Ovary (tissue), 9 donors: Measurements from ENCODE around the gene DUSP7. TPM values are rescaled to one million over a fixed set of nuclear protein-coding genes. Genes with fewer than 3 reads are reported as not detected.

Experiments
- DNase-seq, 5 donors: peaks; one replicate each; pipeline ENCODE4 v3.0.0-alpha.2; 2019 to 2020
- H3K27ac ChIP-seq, 2 donors: fragments of 200-600 bp; one replicate each; pipeline versions ENCODE4 v1.5.1 to v1.8.0; 2019 to 2022
- H3K27me3 ChIP-seq: fragments of 200-600 bp; one replicate; pipeline ENCODE4 v1.8.0; 2022
- H3K36me3 ChIP-seq: fragments of 200-600 bp; sonication (generic); one replicate; pipeline ENCODE4 v1.5.1; 2019
- H3K4me1 ChIP-seq: one replicate; pipeline ENCODE4 v1.8.1; 2013; ENCODE audit warnings: mild to moderate bottlenecking, moderate library complexity; ENCODE audit not compliant: insufficient read depth
- H3K4me3 ChIP-seq: fragments of 200-600 bp; sonication (generic); one replicate; pipeline ENCODE4 v1.5.1; 2017
- H3K9me3 ChIP-seq, 2 donors: fragments of 200-600 bp in 1 of 2; sonication (generic) in 1 of 2; one replicate each; pipeline versions ENCODE4 v1.5.1 to v1.8.1; 2013 to 2019; ENCODE audit warnings: mild to moderate bottlenecking in 1 of 2, moderate library complexity in 1 of 2
- CTCF ChIP-seq, 3 donors: fragments of 450-650 bp in 2 of 3; fragments of 200-600 bp in 1 of 3; IDR thresholded peaks; one replicate each; pipeline versions ENCODE4 v1.5.1 to v1.8.0; 2016 to 2022; ENCODE audit warnings: antibody characterized with exemption in 3 of 3, mild to moderate bottlenecking in 1 of 3
- EP300 ChIP-seq: sonication (generic); formaldehyde crosslinking; IDR thresholded peaks from one replicate; pipeline ENCODE4 v1.6.1; 2017; ENCODE audit warnings: antibody characterized with exemption
- POLR2A ChIP-seq: fragments of 450-650 bp; IDR thresholded peaks from one replicate; pipeline ENCODE4 v1.6.1; 2017; ENCODE audit warnings: antibody characterized with exemption, mild to moderate bottlenecking, moderate library complexity
- WGBS, 3 donors: extraction: QIAGEN DNeasy Blood & Tissue Kit in 1 of 3; methylation state at CpG; one replicate each; pipeline versions ENCODE4 v1.1.5 to v1.1.7; 2013 to 2017; 5-methylcytosine and 5-hydroxymethylcytosine counted together
- intact Hi-C, 4 donors: fragments of 100-400 bp; cut with DNase I; formaldehyde crosslinking; loops; one replicate each; pipeline versions ENCODE4 v1.11.0 to v1.15.1; 2022 to 2023
- polyA plus RNA-seq, 2 donors: library from polyadenylated mRNA; stranded (reverse); fragments of 200-250 nt in 1 of 2; fragments of 350-450 nt in 1 of 2; fragmentation: Illumina TruSeq in 1 of 2; extraction: RNeasy Lipid Tissue Mini Kit (QIAGEN cat#74804) in 1 of 2; gene quantifications; one replicate each; pipeline ENCODE4 v1.2.3, GENCODE V29; 2013 to 2014
- total RNA-seq, 7 donors: library from RNA; depleted of rRNA in 2 of 7; stranded (reverse); fragments of >200 nt in 2 of 7; fragmentation: NEBNext Ultra II Directional in 3 of 7; extraction: Animal tissue kit (Norgen Biotek cat#: 25700) in 3 of 7; gene quantifications; one replicate each; pipeline versions ENCODE4 v1.1.0 to v1.2.4, GENCODE V29; 2016 to 2023
- donor health status: DM: no; HTN: no; CAD: no; lungs with moderate emphysema.
- donor health status: DM: no; HTN: no; CAD: no.
- donor health status: Bipolar disorder and iron deficiency.
- donor health status: DM: yes; HTN: yes; CAD: no.
- donor health status: DM: no; HTN: no; CAD: no.
- donor health status: DM: yes; HTN: yes; CAD: no.

Gene DUSP7
- total and polyA plus RNA-seq, 9 donors = 5.1 to 18.0 (median 14.0) TPM

- H3K4me1 ChIP-seq = peaks cover 12% of the 10 kb centered on the region
- intact Hi-C loops = loop anchor here (5.0 kb wide), 6 partner anchors 42 to 332 kb away; partner anchors contain the start of gene DUSP7 (in 1 of the 4)
- WGBS, 3 donors = 68 to 89% (median 72%) methylated on average over 4 of the region's 4 CpGs
- H3K36me3 ChIP-seq = no peaks in the 10 kb centered on the region
- TF ChIP-seq CTCF (IDR thresholded peaks at IDR 0.05) = no peak
- TF ChIP-seq EP300 = no peak
- TF ChIP-seq POLR2A = no peak
- H3K4me3 ChIP-seq = no peak overlapping the region
- no peak for DNase-seq
- no peak overlapping the region for H3K27ac ChIP-seq
- H3K27me3 ChIP-seq = no peaks in the 10 kb centered on the region
- no peaks in the 10 kb centered on the region for H3K9me3 ChIP-seq
Observed at GRCh38 chr3:52004906-52005395, 51.4 kb downstream of the DUSP7 start.

- H3K4me3 ChIP-seq = no peak overlapping the region
- peak in 1 of 5 donors; percentile 63 for DNase-seq
- H3K27ac ChIP-seq = no peak overlapping the region
- no peak for TF ChIP-seq POLR2A
- TF ChIP-seq CTCF (IDR thresholded peaks at IDR 0.05) = peak in 1 of 3 donors; percentile 30
- no peak for TF ChIP-seq EP300
- peaks cover 12% of the 10 kb centered on the region for H3K4me1 ChIP-seq
- H3K9me3 ChIP-seq = no peaks in the 10 kb centered on the region
- intact Hi-C loops = loop anchor here (5.0 kb wide), 5 partner anchors 53 to 333 kb away; partner anchors contain the start of gene DUSP7 (in 1 of the 4)
- no peaks in the 10 kb centered on the region for H3K27me3 ChIP-seq
- H3K36me3 ChIP-seq = no peaks in the 10 kb centered on the region
- 62 to 71% (median 66%) methylated on average over 16 of the region's 16 CpGs for WGBS, 3 donors
Observed at GRCh38 chr3:52004163-52004787, 52.1 kb downstream of the DUSP7 start.

GRCh38 chr3:52002748-52003147 lies 53.6 kb downstream of the DUSP7 start:
- no peak for TF ChIP-seq CTCF (IDR thresholded peaks at IDR 0.05)
- TF ChIP-seq EP300 = no peak
- TF ChIP-seq POLR2A = no peak
- Histone ChIP-seq H3K4me1 (peaks cover 12% of the 10 kb centered on the region), H3K27ac (no peak overlapping the region), H3K36me3 (no peaks in the 10 kb centered on the region), H3K4me3 (no peak overlapping the region), H3K9me3 (no peaks in the 10 kb centered on the region), H3K27me3 (no peaks in the 10 kb centered on the region)
- intact Hi-C loops = loop anchor here (5.0 kb wide), 5 partner anchors 55 to 335 kb away; partner anchors contain the start of gene DUSP7 (in 1 of the 4)
- DNase-seq = no peak
- WGBS, 3 donors = 72 to 75% (median 72%) methylated on average over 6 of the region's 6 CpGs

GRCh38 chr3:52001443-52001974 lies 54.9 kb downstream of the DUSP7 start:
- Histone ChIP-seq H3K4me3 (no peak overlapping the region), H3K9me3 (no peaks in the 10 kb centered on the region), H3K27me3 (no peaks in the 10 kb centered on the region), H3K27ac (no peak overlapping the region), H3K4me1 (peaks cover 12% of the 10 kb centered on the region), H3K36me3 (no peaks in the 10 kb centered on the region)
- WGBS, 3 donors = 1 to 2% (median 1%) methylated on average over 18 of the region's 18 CpGs
- TF ChIP-seq EP300 = no peak
- peak; percentile 59 to 96 (median 94) for TF ChIP-seq CTCF (IDR thresholded peaks at IDR 0.05)
- no peak for TF ChIP-seq POLR2A
- intact Hi-C loops = loop anchor here (1.0 to 5.0 kb wide), 6 partner anchors 56 to 336 kb away; partner anchors contain the start of gene DUSP7 (in 1 of the 4)
- peak; percentile 71 to 87 (median 82) for DNase-seq
